ENCODE results near the gene GALNT2.

- TF ChIP-seq CTCF (IDR thresholded peaks at IDR 0.05 in 2 of 3, conservative IDR thresholded peaks at IDR 0.05 in 1 of 3; ENCODE audit: control insufficient read depth in 2 of 3, extremely low read depth in 1 of 3, insufficient read depth in 1 of 3, low read depth in 3 of 3, low read length in 3 of 3) (no peak), BRCA1 (IDR thresholded peaks at IDR 0.05; ENCODE audit: low read depth, low read length) (no peak), CEBPZ (IDR thresholded peaks at IDR 0.05; ENCODE audit: low read depth, low read length) (no peak), SMC3 (IDR thresholded peaks at IDR 0.05; ENCODE audit: borderline replicate concordance, low read length) (no peak), KDM1A (IDR thresholded peaks at IDR 0.05; ENCODE audit: borderline replicate concordance) (no peak), SIX5 (IDR thresholded peaks at IDR 0.05; ENCODE audit: low read depth, low read length, severe bottlenecking) (no peak), POLR2AphosphoS5 (IDR thresholded peaks at IDR 0.05; ENCODE audit: low read length) (no peak), CHD2 (IDR thresholded peaks at IDR 0.05; ENCODE audit: borderline replicate concordance, low read depth, low read length) (no peak), EZH2 (IDR thresholded peaks at IDR 0.05; ENCODE audit: borderline replicate concordance, control insufficient read depth, low read depth, low read length) (no peak), JUND (IDR thresholded peaks at IDR 0.05; ENCODE audit: low read depth, low read length) (no peak), MTA3 (IDR thresholded peaks at IDR 0.05; ENCODE audit: borderline replicate concordance, low read length) (no peak), MXI1 (IDR thresholded peaks at IDR 0.05; ENCODE audit: low read depth, low read length) (no peak)
Measured at GRCh38 chr1:230274254-230274653, 207.2 kb downstream of the GALNT2 start.
